IMR-90 (cell line): Measurements from ENCODE around the gene PRSS38. TPM values are rescaled to one million over a fixed set of nuclear protein-coding genes. Genes with fewer than 3 reads are reported as not detected.

Experiments
- ATAC-seq: fragments of 200-7000 bp; cut with Tn5 transposase; 2 replicates; pipeline ENCODE4 v1.9.1; 2020; ENCODE audit warnings: low read depth, mild to moderate bottlenecking, moderate library complexity
- BruUV-seq: library from RNA; stranded (reverse); fragments of 400-500 nt; replicated peaks from 2 replicates; lab custom pipeline; 2021; lab: Mats Ljungman, UMichigan
- CTCF ChIA-PET: fragments of 300-600 bp; formaldehyde crosslinking; extraction: SDS; loops from one replicate; lab custom pipeline; 2021; ENCODE audit warnings: antibody characterized with exemption; lab: Yijun Ruan, JAX
- POLR2A ChIA-PET: fragments of 300-600 bp; sonication (Branson Sonifier 250); formaldehyde crosslinking; loops from one replicate; lab custom pipeline; 2022; ENCODE audit warnings: antibody characterized with exemption; ENCODE audit not compliant: unreplicated experiment; lab: Charles Lee
- DNase-seq: peaks from one replicate; pipeline ENCODE4 v3.0.0; 2013
- H2AFZ ChIP-seq: replicated peaks from 2 replicates; pipeline ENCODE3; 2013; ENCODE audit warnings: low read length, mild to moderate bottlenecking; ENCODE audit not compliant: poor library complexity
- H2AK5ac ChIP-seq: 2 replicates; pipeline ENCODE4 v1.6.1; 2013; ENCODE audit warnings: low read depth, low read length, inconsistent platforms
- H2AK9ac ChIP-seq: replicated peaks from 2 replicates; pipeline ENCODE3; 2013; ENCODE audit warnings: mild to moderate bottlenecking, low read depth, low read length, moderate library complexity; ENCODE audit not compliant: poor library complexity
- H2BK120ac ChIP-seq: 2 replicates; pipeline ENCODE4 v1.6.1; 2013; ENCODE audit warnings: low read depth, low read length, inconsistent platforms
- H2BK15ac ChIP-seq: 3 replicates; pipeline ENCODE4 v1.6.1; 2013; ENCODE audit warnings: low read depth, low read length, inconsistent platforms
- H2BK20ac ChIP-seq: 2 replicates; pipeline ENCODE4 v1.6.1; 2013; ENCODE audit warnings: low read depth, mild to moderate bottlenecking, inconsistent platforms, low read length, moderate library complexity
- H2BK5ac ChIP-seq: 2 replicates; pipeline ENCODE4 v1.6.1; 2013; ENCODE audit warnings: mild to moderate bottlenecking, low read depth, low read length, inconsistent platforms; ENCODE audit not compliant: poor library complexity, severe bottlenecking
- H3K14ac ChIP-seq: replicated peaks from 2 replicates; pipeline ENCODE4 v1.6.1; 2013; ENCODE audit warnings: low read depth, low read length, inconsistent platforms
- H3K18ac ChIP-seq: 2 replicates; pipeline ENCODE4 v1.6.1; 2013; ENCODE audit warnings: low read depth, low read length, control low read depth
- H3K23ac ChIP-seq: 2 replicates; pipeline ENCODE4 v1.6.1; 2013; ENCODE audit warnings: low read depth, low read length, inconsistent platforms
- H3K27ac ChIP-seq: 2 replicates; pipeline ENCODE4 v1.5.1; 2013; ENCODE audit warnings: mild to moderate bottlenecking, control low read depth, low read length; ENCODE audit not compliant: insufficient read depth
- H3K27me3 ChIP-seq: 2 replicates; pipeline ENCODE4 v1.6.1; 2013; ENCODE audit warnings: low read length; ENCODE audit not compliant: control insufficient read depth, insufficient read depth
- H3K36me3 ChIP-seq: 2 replicates; pipeline ENCODE4 v1.6.1; 2013; ENCODE audit warnings: low read length, mixed read lengths; ENCODE audit not compliant: control insufficient read depth, insufficient read depth
- H3K4ac ChIP-seq: 2 replicates; pipeline ENCODE4 v1.6.1; 2013; ENCODE audit warnings: low read depth, low read length, inconsistent platforms
- H3K4me1 ChIP-seq: 2 replicates; pipeline ENCODE4 v1.6.1; 2013; ENCODE audit warnings: low read length, mixed read lengths; ENCODE audit not compliant: control insufficient read depth, insufficient read depth
- H3K4me2 ChIP-seq: 2 replicates; pipeline ENCODE4 v1.6.1; 2013; ENCODE audit warnings: low read depth, mild to moderate bottlenecking, control low read depth, low read length, moderate library complexity
- H3K4me3 ChIP-seq: 2 replicates; pipeline ENCODE4 v1.5.1; 2013; ENCODE audit warnings: low read depth, mild to moderate bottlenecking, control low read depth, low read length, moderate library complexity; ENCODE audit not compliant: insufficient read depth
- H3K56ac ChIP-seq: 2 replicates; pipeline ENCODE4 v1.6.1; 2013; ENCODE audit warnings: low read length, inconsistent platforms; ENCODE audit not compliant: insufficient read depth; ENCODE audit errors: extremely low read depth
- H3K79me1 ChIP-seq, 2 experiments: 2 replicates each; pipeline ENCODE4 v1.6.1; 2013; ENCODE audit warnings: low read length in 2 of 2, inconsistent platforms in 1 of 2, low read depth in 1 of 2
- H3K9ac ChIP-seq: 2 replicates; pipeline ENCODE4 v1.6.1; 2013; ENCODE audit warnings: low read depth, low read length, control low read depth
- H3K9me1 ChIP-seq: 2 replicates; pipeline ENCODE4 v1.6.1; 2013; ENCODE audit warnings: low read length, inconsistent platforms; ENCODE audit not compliant: insufficient read depth
- H3K9me3 ChIP-seq: 2 replicates; pipeline ENCODE4 v1.6.1; 2013; ENCODE audit warnings: low read length; ENCODE audit not compliant: control insufficient read depth, insufficient read depth
- H4K20me1 ChIP-seq: 2 replicates; pipeline ENCODE4 v1.6.1; 2013; ENCODE audit warnings: low read length, inconsistent platforms; ENCODE audit not compliant: insufficient read depth
- H4K5ac ChIP-seq: 2 replicates; pipeline ENCODE4 v1.6.1; 2013; ENCODE audit warnings: mild to moderate bottlenecking, low read depth, low read length, control low read depth
- H4K8ac ChIP-seq, 2 experiments: 2 replicates each; pipeline ENCODE4 v1.6.1; 2013; ENCODE audit warnings: low read depth in 2 of 2, low read length in 2 of 2, control low read depth in 1 of 2, inconsistent platforms in 1 of 2
- H4K91ac ChIP-seq: 2 replicates; pipeline ENCODE4 v1.6.1; 2013; ENCODE audit warnings: low read depth, low read length, inconsistent platforms; ENCODE audit not compliant: insufficient read depth
- CHD1 ChIP-seq: IDR thresholded peaks from 2 replicates; pipeline ENCODE4 v1.6.1; 2012; ENCODE audit warnings: low read depth, low read length, improper control_type of control experiment
- MAFK ChIP-seq: IDR thresholded peaks from 2 replicates; pipeline ENCODE4 v1.6.1; 2012; ENCODE audit warnings: low read depth, low read length, improper control_type of control experiment
- RCOR1 ChIP-seq: IDR thresholded peaks from 2 replicates; pipeline ENCODE4 v1.6.1; 2012; ENCODE audit warnings: mild to moderate bottlenecking, low read length, improper control_type of control experiment; ENCODE audit not compliant: insufficient replicate concordance
- RFX5 ChIP-seq: IDR thresholded peaks from 2 replicates; pipeline ENCODE4 v1.8.0; 2012; ENCODE audit warnings: low read depth, mild to moderate bottlenecking, low read length, moderate library complexity
- WGBS, 2 experiments: methylation state at CpG; one replicate each; pipeline versions ENCODE4 v1.1.5 to v1.1.7; 2013; ENCODE audit warnings: missing lambda C conversion rate in 2 of 2; ENCODE audit not compliant: insufficient read length in 1 of 2; ENCODE audit errors: extremely low coverage in 2 of 2; 5-methylcytosine and 5-hydroxymethylcytosine counted together
- dilution Hi-C: fragments of 300-500 bp; cut with HindIII; formaldehyde crosslinking; loops from one replicate; pipeline ENCODE4 v1.14.3; 2018; ENCODE audit warnings: low sequenced_read_pairs; ENCODE audit not compliant: unreplicated experiment
- in situ Hi-C: fragments of 300-500 bp; cut with MboI; formaldehyde crosslinking; loops from 3 replicates; pipeline ENCODE4 v1.14.3; 2019; ENCODE audit warnings: low sequenced_read_pairs, inconsistent platforms, mixed read lengths
- intact Hi-C: fragments of 100-400 bp; cut with micrococcal nuclease; formaldehyde crosslinking; loops from 2 replicates; pipeline ENCODE4 v1.10.0; 2022
- polyA plus RNA-seq, 3 experiments: library from polyadenylated mRNA; depleted of rRNA; stranded (reverse); fragments of >200 nt; gene quantifications; 2 replicates each; pipeline ENCODE4 v1.2.3, GENCODE V29; 2012; ENCODE audit warnings: low replicate concordance in 1 of 3
- total RNA-seq: library from RNA; depleted of rRNA; stranded (reverse); fragments of >200 nt; gene quantifications from 2 replicates; pipeline ENCODE4 v1.2.3, GENCODE V29; 2012

Gene PRSS38
- total and polyA plus RNA-seq, 2 of the 4 experiments (the other 2 are of a cell fraction) = not detected

GRCh38 chr1:227841096-227841495 lies 25.6 kb downstream of the PRSS38 start:
- H4K91ac ChIP-seq = no peak overlapping the region
- H3K4me1 ChIP-seq = no peaks in the 10 kb centered on the region
- H4K20me1 ChIP-seq = no peaks in the 10 kb centered on the region
- H2AFZ ChIP-seq = no peak overlapping the region
- H4K8ac ChIP-seq = no peak overlapping the region
- no peak overlapping the region for H2BK15ac ChIP-seq
- WGBS, 2 experiments = no CpG with 5 or more reads among the region's 9 CpGs
- intact Hi-C loops (no loop called here), dilution Hi-C loops (no loop called here), in situ Hi-C loops (no loop called here)
- no peak overlapping the region for H3K18ac ChIP-seq
- BruUV-seq = no TSS peak
- H3K4me3 ChIP-seq = no peak overlapping the region
- no peak overlapping the region for H3K56ac ChIP-seq
- H3K9ac ChIP-seq = no peak overlapping the region
- no peak overlapping the region for H2BK20ac ChIP-seq
- H2BK5ac ChIP-seq = no peak overlapping the region
- TF ChIP-seq RFX5 (no peak), RCOR1 (no peak), MAFK (no peak), CHD1 (no peak)
- no peak overlapping the region for H3K23ac ChIP-seq
- H3K79me1 ChIP-seq = no peaks in the 10 kb centered on the region
- H3K4me2 ChIP-seq = no peak overlapping the region
- H3K14ac ChIP-seq = no peak overlapping the region
- no peak overlapping the region for H4K5ac ChIP-seq
- no peak for ATAC-seq
- ChIA-PET CTCF (no interaction called here), POLR2A (no interaction called here)
- H3K36me3 ChIP-seq = no peaks in the 10 kb centered on the region
- H2BK120ac ChIP-seq = no peak overlapping the region
- H3K4ac ChIP-seq = no peak overlapping the region
- H3K9me3 ChIP-seq = no peaks in the 10 kb centered on the region; the same call in 1 of the 2 replicates
- no peak overlapping the region for H2AK5ac ChIP-seq
- H2AK9ac ChIP-seq = no peak overlapping the region
- H3K27me3 ChIP-seq = no peaks in the 10 kb centered on the region; the same call in 1 of the 2 replicates
- H3K9me1 ChIP-seq = no peaks in the 10 kb centered on the region
- no peak overlapping the region for H3K27ac ChIP-seq
- no peak for DNase-seq
